Measurements from ENCODE around the gene POLR3E. TPM values are rescaled to one million over a fixed set of nuclear protein-coding genes. Genes with fewer than 3 reads are reported as not detected.
A peak's percentile ranks its signal among the peaks of the same experiment; 100 is the strongest.
"Not testable (repeated sequence)": the region's sequence is repeated elsewhere in the genome, so short reads cannot be mapped to it uniquely, and the experiment has no call there.

The POLR3E gene
- total and polyA plus RNA-seq, 4 donors = 13.1 to 36.7 (median 30.6) TPM

DNA sequence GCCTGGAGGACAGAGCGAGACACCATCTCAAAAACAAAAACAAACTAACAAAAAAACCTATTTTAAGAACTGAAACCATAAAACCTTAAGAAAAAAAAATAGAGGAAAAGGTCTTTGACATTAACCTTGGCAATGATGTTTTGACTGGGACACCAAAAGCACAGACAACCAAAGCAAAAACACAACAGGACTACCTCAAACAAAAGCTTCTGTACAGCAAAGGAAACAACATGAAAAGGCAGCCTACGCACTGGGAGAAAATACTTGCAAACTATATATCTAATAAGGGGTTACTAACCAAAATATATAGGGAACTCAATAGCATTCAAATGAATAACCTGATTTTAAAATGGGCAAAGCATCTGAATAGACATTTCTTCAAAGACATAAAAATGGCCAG, 44.9 kb downstream of the POLR3E start:
- no peaks in the 10 kb centered on the region for H3K9me3 ChIP-seq (ENCODE audit: control insufficient read depth, low read length)
- H3K4me1 ChIP-seq (ENCODE audit: control insufficient read depth in 1 of 2, insufficient read depth in 2 of 2, low read length in 2 of 2) = peaks cover 0 to 2% of the 10 kb centered on the region in 2 donors
- H3K36me3 ChIP-seq (ENCODE audit: control insufficient read depth in 1 of 2, insufficient read depth in 2 of 2, low read length in 1 of 2) = peaks cover 0 to 3% of the 10 kb centered on the region in 2 donors
- no peak overlapping the region for H3K4me3 ChIP-seq (ENCODE audit: low read length in 2 of 2)
- no peak overlapping the region for H3K27ac ChIP-seq (ENCODE audit: low read depth in 1 of 2, low read length in 2 of 2)
- 94 to 97% methylated on average over 2 of the region's 2 CpGs for WGBS, 2 donors
- H3K27me3 ChIP-seq (ENCODE audit: control insufficient read depth in 1 of 2, insufficient read depth in 2 of 2, low read length in 1 of 2) = no peaks in the 10 kb centered on the region
- intact Hi-C loops (cut with DNase I) = loop anchor here in 1 of 2 donors (10.0 kb wide), 1 partner anchor 73 kb away; no protein-coding TSS in a partner anchor
- ATAC-seq (ENCODE audit: low FRiP score) (no peak), DNase-seq (no peak)

DNA sequence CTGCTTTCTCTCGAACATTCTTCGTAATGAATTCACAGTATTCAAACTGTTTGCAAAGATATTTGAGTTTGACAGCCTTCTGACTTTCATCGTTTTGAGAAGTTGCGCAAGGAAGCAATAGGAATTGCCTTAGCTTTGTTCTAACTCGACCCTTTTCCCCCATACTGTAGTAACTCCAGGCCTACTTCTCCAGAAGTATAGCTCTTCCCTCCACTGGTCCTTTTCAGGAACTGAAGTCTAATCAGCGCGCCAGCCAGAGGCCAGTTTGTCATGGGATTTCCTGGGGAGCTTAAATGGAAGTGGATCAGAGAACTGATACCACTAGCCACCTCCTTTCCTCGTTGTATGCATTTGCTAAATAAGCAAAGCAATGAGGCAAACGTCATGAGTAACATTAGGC, 49.3 kb downstream of the POLR3E start:
- ATAC-seq (ENCODE audit: low FRiP score) (no peak), DNase-seq (no peak)
- Histone ChIP-seq H3K27me3 (ENCODE audit: control insufficient read depth in 1 of 2, insufficient read depth in 2 of 2, low read length in 1 of 2) (no peaks in the 10 kb centered on the region), H3K4me1 (ENCODE audit: control insufficient read depth in 1 of 2, insufficient read depth in 2 of 2, low read length in 2 of 2) (peaks cover 0 to 2% of the 10 kb centered on the region in 2 donors), H3K4me3 (ENCODE audit: low read length in 2 of 2) (no peak overlapping the region), H3K36me3 (ENCODE audit: control insufficient read depth in 1 of 2, insufficient read depth in 2 of 2, low read length in 1 of 2) (peaks cover 2 to 9% of the 10 kb centered on the region in 2 donors), H3K9me3 (ENCODE audit: control insufficient read depth, low read length) (no peaks in the 10 kb centered on the region), H3K27ac (ENCODE audit: low read depth in 1 of 2, low read length in 2 of 2) (peak overlapping the region in 1 of 2 donors; percentile 1)
- WGBS, 2 donors = 57 to 65% methylated on average over 9 of the region's 9 CpGs
- intact Hi-C loops (cut with DNase I) = loop anchor here in 1 of 2 donors (10.0 kb wide), 1 partner anchor 68 kb away; no protein-coding TSS in a partner anchor

DNA sequence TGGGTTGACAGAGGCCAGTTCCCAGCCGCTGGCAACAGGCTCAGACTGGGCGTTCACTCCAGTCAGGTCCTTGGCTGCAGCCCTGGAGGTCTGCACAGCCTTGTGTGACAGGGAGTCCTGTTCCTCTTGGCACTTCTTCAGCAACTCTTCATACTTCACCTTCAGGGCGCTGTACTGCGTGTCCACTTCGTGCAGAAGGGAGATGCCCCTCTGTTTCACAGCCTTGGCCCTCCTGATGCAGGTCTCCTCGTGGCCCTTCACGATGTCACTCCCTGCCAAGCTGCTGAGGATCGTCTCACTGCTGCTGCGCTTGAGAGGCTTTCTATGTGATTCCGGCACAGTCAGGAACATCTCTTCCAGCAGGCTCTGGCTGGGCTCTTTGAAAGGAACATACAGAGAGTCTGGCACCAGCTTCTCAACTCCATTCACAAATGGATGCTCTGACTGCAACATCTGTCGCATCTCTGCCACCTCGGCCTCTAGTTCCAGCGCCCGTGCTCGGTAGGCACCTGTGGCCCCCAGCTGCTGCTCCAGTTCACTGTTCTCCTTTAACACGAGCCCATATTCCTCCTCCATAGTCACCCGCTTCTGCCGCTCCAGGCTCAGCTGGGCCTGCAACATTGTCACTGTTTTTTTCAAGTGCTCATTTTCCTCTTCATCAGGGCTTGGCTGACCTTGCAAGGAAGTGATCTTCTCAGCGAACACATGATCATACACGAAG, 50.1 kb downstream of the POLR3E start:
- Histone ChIP-seq H3K36me3 (ENCODE audit: control insufficient read depth in 1 of 2, insufficient read depth in 2 of 2, low read length in 1 of 2) (peaks cover 2 to 9% of the 10 kb centered on the region in 2 donors), H3K9me3 (ENCODE audit: control insufficient read depth, low read length) (no peaks in the 10 kb centered on the region), H3K4me1 (ENCODE audit: control insufficient read depth in 1 of 2, insufficient read depth in 2 of 2, low read length in 2 of 2) (peaks cover 0 to 2% of the 10 kb centered on the region in 2 donors), H3K27me3 (ENCODE audit: control insufficient read depth in 1 of 2, insufficient read depth in 2 of 2, low read length in 1 of 2) (no peaks in the 10 kb centered on the region), H3K4me3 (ENCODE audit: low read length in 2 of 2) (no peak overlapping the region), H3K27ac (ENCODE audit: low read depth in 1 of 2, low read length in 2 of 2) (peak overlapping the region in 1 of 2 donors; percentile 26)
- intact Hi-C loops (cut with DNase I) = loop anchor here in 1 of 2 donors (10.0 kb wide), 1 partner anchor 68 kb away; no protein-coding TSS in a partner anchor
- 57 to 60% methylated on average over 20 of the region's 20 CpGs for WGBS, 2 donors
- ATAC-seq (ENCODE audit: low FRiP score) = no peak
- DNase-seq = no peak

DNA sequence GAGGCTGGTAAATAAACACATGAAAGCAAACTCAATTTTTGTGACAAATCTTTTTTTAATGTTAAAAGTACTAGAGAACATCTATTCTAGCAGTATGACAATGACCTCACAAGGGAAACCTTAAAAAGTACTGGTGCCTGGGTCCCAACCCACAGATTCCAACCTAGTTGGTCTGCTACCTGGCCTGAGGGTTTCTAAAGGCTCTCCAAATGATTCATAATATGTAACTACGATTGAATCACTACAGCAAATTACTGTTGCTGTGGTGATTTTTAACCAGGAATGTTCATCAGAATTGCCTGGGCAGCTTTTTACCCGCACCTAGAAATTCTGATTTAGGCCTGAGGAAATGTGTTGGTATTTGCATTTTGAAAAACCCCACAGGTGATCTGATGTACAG, 51.1 kb downstream of the POLR3E start:
- no peak overlapping the region for H3K4me3 ChIP-seq (ENCODE audit: low read length in 2 of 2)
- H3K9me3 ChIP-seq (ENCODE audit: control insufficient read depth, low read length) = no peaks in the 10 kb centered on the region
- peaks cover 0 to 2% of the 10 kb centered on the region in 2 donors for H3K4me1 ChIP-seq (ENCODE audit: control insufficient read depth in 1 of 2, insufficient read depth in 2 of 2, low read length in 2 of 2)
- H3K36me3 ChIP-seq (ENCODE audit: control insufficient read depth in 1 of 2, insufficient read depth in 2 of 2, low read length in 1 of 2) = peaks cover 2 to 9% of the 10 kb centered on the region in 2 donors
- intact Hi-C loops (cut with DNase I) = loop anchor here in 1 of 2 donors (10.0 kb wide), 1 partner anchor 67 kb away; no protein-coding TSS in a partner anchor
- WGBS, 2 donors = 86% methylated on average over 2 of the region's 2 CpGs
- no peaks in the 10 kb centered on the region for H3K27me3 ChIP-seq (ENCODE audit: control insufficient read depth in 1 of 2, insufficient read depth in 2 of 2, low read length in 1 of 2)
- H3K27ac ChIP-seq (ENCODE audit: low read depth in 1 of 2, low read length in 2 of 2) = no peak overlapping the region
- ATAC-seq (ENCODE audit: low FRiP score) (no peak), DNase-seq (no peak)

DNA sequence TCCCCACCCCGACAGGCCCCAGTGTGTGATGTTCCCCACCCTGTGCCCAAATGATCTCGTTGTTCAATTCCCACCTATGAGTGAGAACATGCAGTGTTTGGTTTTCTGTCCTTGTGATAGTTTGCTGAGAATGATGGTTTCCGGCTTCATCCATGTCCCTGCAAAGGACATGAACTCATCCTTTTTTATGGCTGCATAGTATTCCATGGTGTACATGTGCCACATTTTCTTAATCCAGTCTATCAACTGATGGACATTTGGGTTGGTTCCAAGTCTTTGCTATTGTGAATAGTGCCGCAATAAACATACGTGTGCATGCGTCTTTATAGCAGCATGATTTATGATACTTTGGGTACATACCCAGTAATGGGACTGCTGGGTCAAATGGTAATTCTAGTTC, 53.8 kb downstream of the POLR3E start:
- H3K27me3 ChIP-seq (ENCODE audit: control insufficient read depth in 1 of 2, insufficient read depth in 2 of 2, low read length in 1 of 2); intact Hi-C loops (cut with DNase I); H3K4me3 ChIP-seq (ENCODE audit: low read length in 2 of 2); H3K9me3 ChIP-seq (ENCODE audit: control insufficient read depth, low read length); ATAC-seq (ENCODE audit: low FRiP score); H3K27ac ChIP-seq (ENCODE audit: low read depth in 1 of 2, low read length in 2 of 2); DNase-seq; H3K36me3 ChIP-seq (ENCODE audit: control insufficient read depth in 1 of 2, insufficient read depth in 2 of 2, low read length in 1 of 2); H3K4me1 ChIP-seq (ENCODE audit: control insufficient read depth in 1 of 2, insufficient read depth in 2 of 2, low read length in 2 of 2): not testable (repeated sequence)
- WGBS, 2 donors = 95 to 96% methylated on average over 6 of the region's 6 CpGs

DNA sequence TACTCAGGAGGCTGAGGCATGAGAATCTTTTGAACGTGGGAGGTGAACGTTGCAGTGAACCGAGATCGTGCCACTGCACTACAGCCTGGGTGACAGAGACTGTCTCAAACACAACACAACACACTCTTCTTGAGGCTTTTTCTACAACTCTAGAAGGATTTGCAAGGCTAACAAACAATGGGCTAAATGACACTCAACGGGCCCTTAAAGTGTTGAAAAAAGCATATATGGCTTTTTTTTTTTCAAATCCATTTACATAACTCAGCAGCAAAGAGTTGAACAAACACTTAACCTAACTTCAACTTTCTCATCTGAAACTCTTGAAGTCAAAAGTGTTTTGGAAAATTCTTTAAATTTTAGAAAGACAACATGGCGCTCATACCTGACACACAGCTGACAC, 54.9 kb downstream of the POLR3E start:
- Histone ChIP-seq H3K27me3 (ENCODE audit: control insufficient read depth in 1 of 2, insufficient read depth in 2 of 2, low read length in 1 of 2) (no peaks in the 10 kb centered on the region), H3K9me3 (ENCODE audit: control insufficient read depth, low read length) (no peaks in the 10 kb centered on the region), H3K36me3 (ENCODE audit: control insufficient read depth in 1 of 2, insufficient read depth in 2 of 2, low read length in 1 of 2) (peaks cover 2 to 7% of the 10 kb centered on the region in 2 donors), H3K4me1 (ENCODE audit: control insufficient read depth in 1 of 2, insufficient read depth in 2 of 2, low read length in 2 of 2) (no peaks in the 10 kb centered on the region), H3K27ac (ENCODE audit: low read depth in 1 of 2, low read length in 2 of 2) (no peak overlapping the region), H3K4me3 (ENCODE audit: low read length in 2 of 2) (no peak overlapping the region)
- intact Hi-C loops (cut with DNase I) = no loop called here
- ATAC-seq (ENCODE audit: low FRiP score) (no peak), DNase-seq (no peak)
- WGBS, 2 donors = 96 to 98% methylated on average over 6 of the region's 6 CpGs

DNA sequence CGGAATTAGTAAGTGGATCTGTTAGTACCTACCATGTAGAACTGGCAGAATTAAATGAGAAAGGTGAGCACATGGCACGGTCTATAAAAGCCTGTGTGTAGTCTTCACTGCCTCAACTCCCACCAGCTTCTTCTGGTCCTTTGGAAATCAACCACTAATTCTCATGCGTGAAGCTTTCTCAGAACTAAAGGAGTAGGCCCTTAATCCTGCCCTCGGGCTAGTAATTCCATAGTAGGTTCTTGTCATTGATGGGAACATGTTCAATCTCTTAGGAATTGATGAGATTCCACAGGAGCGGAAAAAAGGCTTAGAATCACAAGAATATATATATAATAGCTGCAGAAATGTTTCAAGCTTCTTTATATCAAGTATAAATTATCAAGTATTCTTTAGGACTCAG, 55.5 kb downstream of the POLR3E start:
- ATAC-seq (ENCODE audit: low FRiP score) = no peak
- intact Hi-C loops (cut with DNase I) = no loop called here

DNA sequence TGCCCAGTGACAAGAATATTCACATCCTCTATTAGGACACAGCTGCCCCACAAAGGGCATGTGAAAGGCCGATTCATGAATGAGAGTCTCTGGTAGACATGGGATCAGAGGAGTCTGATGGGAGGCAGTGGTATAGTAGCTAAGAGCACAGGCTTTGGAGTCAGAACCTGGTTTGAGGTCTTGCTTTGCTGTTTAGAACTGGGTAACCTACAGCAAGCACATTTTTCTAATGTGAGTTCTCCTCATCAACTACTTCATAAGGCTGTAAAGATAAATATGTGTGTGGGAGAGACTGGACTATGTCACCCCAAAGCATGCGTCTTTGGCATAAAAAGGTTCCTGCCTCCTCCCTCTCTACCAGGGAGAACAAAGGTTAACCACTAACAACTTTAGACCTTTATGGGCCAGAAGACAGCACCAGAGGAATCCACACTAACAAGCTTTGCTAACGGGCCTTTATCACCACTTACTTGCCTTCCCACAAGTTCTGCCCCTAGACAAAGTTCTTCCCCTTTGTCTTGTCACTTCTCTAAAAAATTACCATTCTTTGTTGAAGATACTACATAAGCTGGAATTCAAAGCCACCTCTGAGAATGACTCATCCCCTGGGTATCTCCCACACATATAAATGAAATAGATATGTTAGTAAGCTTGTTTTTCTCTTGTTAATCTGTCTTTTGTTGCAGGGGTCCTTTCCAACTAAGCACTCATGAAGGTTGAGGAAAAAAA, 56.1 kb downstream of the POLR3E start:
- peaks cover 2 to 4% of the 10 kb centered on the region in 2 donors for H3K36me3 ChIP-seq (ENCODE audit: control insufficient read depth in 1 of 2, insufficient read depth in 2 of 2, low read length in 1 of 2)
- H3K4me1 ChIP-seq (ENCODE audit: control insufficient read depth in 1 of 2, insufficient read depth in 2 of 2, low read length in 2 of 2) = no peaks in the 10 kb centered on the region

More for the DNA sequence above, 55.5 kb downstream of the POLR3E start:
- WGBS, 2 donors = 96% methylated on average over 5 of the region's 5 CpGs
- H3K4me3 ChIP-seq (ENCODE audit: low read length in 2 of 2) = no peak overlapping the region
- no peaks in the 10 kb centered on the region for H3K27me3 ChIP-seq (ENCODE audit: control insufficient read depth in 1 of 2, insufficient read depth in 2 of 2, low read length in 1 of 2)
- no peak for DNase-seq
- no peaks in the 10 kb centered on the region for H3K4me1 ChIP-seq (ENCODE audit: control insufficient read depth in 1 of 2, insufficient read depth in 2 of 2, low read length in 2 of 2)
- no peaks in the 10 kb centered on the region for H3K9me3 ChIP-seq (ENCODE audit: control insufficient read depth, low read length)
- peaks cover 2 to 4% of the 10 kb centered on the region in 2 donors for H3K36me3 ChIP-seq (ENCODE audit: control insufficient read depth in 1 of 2, insufficient read depth in 2 of 2, low read length in 1 of 2)
- no peak overlapping the region for H3K27ac ChIP-seq (ENCODE audit: low read depth in 1 of 2, low read length in 2 of 2)

More for the DNA sequence above, 56.1 kb downstream of the POLR3E start:
- H3K4me3 ChIP-seq (ENCODE audit: low read length in 2 of 2) = no peak overlapping the region
- no peaks in the 10 kb centered on the region for H3K9me3 ChIP-seq (ENCODE audit: control insufficient read depth, low read length)
- intact Hi-C loops (cut with DNase I) = no loop called here
- WGBS, 2 donors = 45 to 57% methylated on average over 3 of the region's 3 CpGs
- no peaks in the 10 kb centered on the region for H3K27me3 ChIP-seq (ENCODE audit: control insufficient read depth in 1 of 2, insufficient read depth in 2 of 2, low read length in 1 of 2)
- ATAC-seq (ENCODE audit: low FRiP score) (no peak), DNase-seq (no peak)
- H3K27ac ChIP-seq (ENCODE audit: low read depth in 1 of 2, low read length in 2 of 2) = no peak overlapping the region

Data from aorta (tissue), 5 donors.